Epithelial cell of esophagus (primary cell): ENCODE results near the gene GIT1.

ENCODE experiments used
- DNase-seq: peaks from one replicate; pipeline ENCODE4 v3.0.0; 2010; ENCODE audit warnings: low read depth
- H3K4me3 ChIP-seq: 2 replicates; pipeline ENCODE4 v1.5.1; 2011; ENCODE audit warnings: mild to moderate bottlenecking, low read length, control low read depth
- TF ChIP-seq, protein P1 (sequence below): IDR thresholded peaks from 2 replicates; pipeline ENCODE4 v1.5.1; 2011; ENCODE audit warnings: low read depth, mild to moderate bottlenecking, low read length, control low read depth, inconsistent platforms; ENCODE audit not compliant: insufficient read depth; ENCODE audit errors: missing control alignments

GIT1 gene

GRCh38 chr17:29588562-29589411 lies 661 bp downstream of the GIT1 start:
- TF ChIP-seq, protein P1, sequence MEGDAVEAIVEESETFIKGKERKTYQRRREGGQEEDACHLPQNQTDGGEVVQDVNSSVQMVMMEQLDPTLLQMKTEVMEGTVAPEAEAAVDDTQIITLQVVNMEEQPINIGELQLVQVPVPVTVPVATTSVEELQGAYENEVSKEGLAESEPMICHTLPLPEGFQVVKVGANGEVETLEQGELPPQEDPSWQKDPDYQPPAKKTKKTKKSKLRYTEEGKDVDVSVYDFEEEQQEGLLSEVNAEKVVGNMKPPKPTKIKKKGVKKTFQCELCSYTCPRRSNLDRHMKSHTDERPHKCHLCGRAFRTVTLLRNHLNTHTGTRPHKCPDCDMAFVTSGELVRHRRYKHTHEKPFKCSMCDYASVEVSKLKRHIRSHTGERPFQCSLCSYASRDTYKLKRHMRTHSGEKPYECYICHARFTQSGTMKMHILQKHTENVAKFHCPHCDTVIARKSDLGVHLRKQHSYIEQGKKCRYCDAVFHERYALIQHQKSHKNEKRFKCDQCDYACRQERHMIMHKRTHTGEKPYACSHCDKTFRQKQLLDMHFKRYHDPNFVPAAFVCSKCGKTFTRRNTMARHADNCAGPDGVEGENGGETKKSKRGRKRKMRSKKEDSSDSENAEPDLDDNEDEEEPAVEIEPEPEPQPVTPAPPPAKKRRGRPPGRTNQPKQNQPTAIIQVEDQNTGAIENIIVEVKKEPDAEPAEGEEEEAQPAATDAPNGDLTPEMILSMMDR = peak; percentile 16
- no peak for DNase-seq

GRCh38 chr17:29588017-29588561 lies 1.4 kb downstream of the GIT1 start:
- TF ChIP-seq, protein P1 = no peak
- H3K4me3 ChIP-seq = peak overlapping the region; percentile 74
- no peak for DNase-seq

More at GRCh38 chr17:29588562-29589411, 661 bp downstream of the GIT1 start:
- H3K4me3 ChIP-seq = peak overlapping the region; percentile 74

- H3K4me3 ChIP-seq = peak overlapping the region; percentile 74
- no peak for DNase-seq
- TF ChIP-seq, protein P1 = no peak
Observed at GRCh38 chr17:29587591-29587990, 1.9 kb downstream of the GIT1 start.

- TF ChIP-seq, protein P1 = no peak
- DNase-seq = no peak
- no peak overlapping the region for H3K4me3 ChIP-seq
Observed at GRCh38 chr17:29586676-29587469, 2.6 kb downstream of the GIT1 start.

DNA sequence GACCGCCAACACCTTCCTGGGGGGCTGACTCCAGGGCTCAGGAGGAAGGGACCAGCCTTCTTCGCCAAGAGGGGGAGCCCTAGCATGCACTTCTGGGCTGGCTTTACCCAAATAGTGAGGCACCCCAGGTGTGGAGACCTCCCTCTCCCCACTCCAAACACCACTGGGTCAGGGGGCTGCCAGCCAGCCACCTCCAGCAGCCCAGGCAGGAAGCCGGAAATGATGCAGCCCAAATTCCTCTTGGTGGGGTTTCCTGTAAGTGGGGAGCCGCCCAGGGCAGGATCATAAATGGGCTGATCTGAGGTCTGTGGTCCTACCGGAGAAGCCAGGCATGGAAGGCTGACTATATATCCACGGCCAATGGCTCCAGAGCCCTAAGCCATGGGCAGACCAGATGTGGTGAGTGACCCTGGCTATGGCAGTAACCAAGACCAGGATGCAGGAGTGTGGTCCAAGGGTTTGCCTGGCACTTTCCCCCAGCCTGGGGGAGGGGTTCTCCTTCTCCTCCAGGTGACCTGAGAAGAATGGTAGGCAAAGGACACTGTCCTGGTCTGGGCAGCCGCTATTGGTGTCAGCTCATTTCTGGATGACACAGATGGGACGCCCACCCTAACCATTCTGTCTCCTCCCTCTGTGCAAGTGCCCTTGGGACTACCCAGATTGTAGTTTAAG lies 4.2 kb downstream of the GIT1 start:
- no peak overlapping the region for H3K4me3 ChIP-seq
- DNase-seq = no peak
- TF ChIP-seq, protein P1 = no peak

- TF ChIP-seq, protein P1 = no peak
- H3K4me3 ChIP-seq = no peak overlapping the region
- no peak for DNase-seq
Observed at GRCh38 chr17:29584452-29585079, 4.9 kb downstream of the GIT1 start.
